OCI-LY7 (cell line): Measurements from ENCODE around the gene ITGA4. TPM values are rescaled to one million over a fixed set of nuclear protein-coding genes. Genes with fewer than 3 reads are reported as not detected.

Experiments
- BruUV-seq: library from RNA; stranded (reverse); fragments of 400-500 nt; replicated peaks from 2 replicates; lab custom pipeline; 2021; lab: Mats Ljungman, UMichigan
- CTCF ChIA-PET: fragments of 300-600 bp; sonication (Branson Sonifier 250); formaldehyde crosslinking; loops from one replicate; lab custom pipeline; 2022; ENCODE audit warnings: antibody characterized with exemption; ENCODE audit not compliant: unreplicated experiment; lab: Charles Lee
- POLR2A ChIA-PET: fragments of 300-600 bp; sonication (Branson Sonifier 250); formaldehyde crosslinking; loops from one replicate; lab custom pipeline; 2022; ENCODE audit warnings: antibody characterized with exemption; lab: Charles Lee
- DNase-seq: peaks from one replicate; pipeline ENCODE4 v3.0.0-alpha.2; 2015; ENCODE audit warnings: low spot score
- H2AFZ ChIP-seq: fragments of 200-600 bp; sonication (generic), shearing (Covaris generic); 2 replicates; pipeline ENCODE4 v1.6.1; 2014; ENCODE audit warnings: mild to moderate bottlenecking, antibody characterized with exemption, low read length, moderate library complexity
- H3K27ac ChIP-seq: fragments of 200-600 bp; sonication (generic); 2 replicates; pipeline ENCODE4 v1.5.1; 2014; ENCODE audit warnings: mixed run types, low read depth, mild to moderate bottlenecking, moderate library complexity, low read length, inconsistent platforms; ENCODE audit not compliant: poor library complexity, severe bottlenecking
- H3K36me3 ChIP-seq: fragments of 200-600 bp; sonication (generic); 2 replicates; pipeline ENCODE4 v1.6.1; 2014; ENCODE audit warnings: mild to moderate bottlenecking, antibody characterized with exemption, low read length, moderate library complexity, mixed read lengths; ENCODE audit not compliant: insufficient read depth
- H3K4me1 ChIP-seq: fragments of 200-600 bp; sonication (generic); 2 replicates; pipeline ENCODE4 v1.5.1; 2014; ENCODE audit warnings: mild to moderate bottlenecking, low read length; ENCODE audit not compliant: insufficient read depth, poor library complexity, severe bottlenecking
- H3K4me2 ChIP-seq: fragments of 200-600 bp; sonication (generic); 2 replicates; pipeline ENCODE4 v1.6.1; 2014; ENCODE audit warnings: mild to moderate bottlenecking, low read length
- H3K4me3 ChIP-seq: fragments of 200-600 bp; sonication (generic); 2 replicates; pipeline ENCODE4 v1.5.1; 2014; ENCODE audit warnings: mild to moderate bottlenecking, low read depth, low read length; ENCODE audit not compliant: poor library complexity, severe bottlenecking
- H3K79me2 ChIP-seq: fragments of 200-600 bp; sonication (generic); 2 replicates; pipeline ENCODE4 v1.6.1; 2016; ENCODE audit warnings: low read depth, mild to moderate bottlenecking, low read length, moderate library complexity, mixed read lengths; ENCODE audit not compliant: insufficient read depth
- H3K9me2 ChIP-seq: fragments of 200-600 bp; sonication (generic); 2 replicates; pipeline ENCODE4 v1.6.1; 2016; ENCODE audit warnings: mild to moderate bottlenecking, low read length, mixed read lengths; ENCODE audit not compliant: insufficient read depth
- H3K9me3 ChIP-seq: fragments of 200-600 bp; sonication (generic); 2 replicates; pipeline ENCODE4 v1.6.1; 2014; ENCODE audit warnings: mild to moderate bottlenecking, mixed run types, low read length, mixed read lengths
- H4K20me1 ChIP-seq: fragments of 200-600 bp; sonication (generic); 2 replicates; pipeline ENCODE4 v1.6.1; 2014; ENCODE audit warnings: mild to moderate bottlenecking, antibody characterized with exemption, low read length, moderate library complexity, mixed read lengths; ENCODE audit not compliant: insufficient read depth
- EZH2phosphoT487 ChIP-seq: fragments of 200-600 bp; sonication (generic); IDR thresholded peaks from 2 replicates; pipeline ENCODE4 v1.6.1; 2018; ENCODE audit warnings: low read depth, borderline replicate concordance, mild to moderate bottlenecking, mixed run types, antibody characterized with exemption, low read length, moderate library complexity, mixed read lengths
- intact Hi-C: fragments of 100-400 bp; cut with micrococcal nuclease; formaldehyde crosslinking; loops from one replicate; pipeline ENCODE4 v1.10.0; 2022; ENCODE audit not compliant: unreplicated experiment
- total RNA-seq, 2 experiments: library from RNA; depleted of rRNA in 1 of 2; stranded (reverse); fragments of >200 nt in 1 of 2; shearing (Covaris generic) in 1 of 2; gene quantifications; 2 replicates each; pipeline ENCODE4 v1.2.3, GENCODE V29; 2014 to 2022
- TF ChIP-seq, protein P1 (sequence below): fragments of 200-600 bp; sonication (generic); conservative IDR thresholded peaks from 2 replicates; pipeline ENCODE4 v1.5.1; 2014; ENCODE audit warnings: mild to moderate bottlenecking, antibody characterized with exemption, low read length, moderate library complexity, mixed read lengths

ITGA4 gene
- total RNA-seq, 2 experiments from 2014 or later = 53.5 to 55.1 TPM

- POLR2A ChIA-PET = interaction anchor here (0.5 to 1.7 kb wide), 2 partner anchors 18 to 389 kb away, joined by 4 to 8 read pairs; no protein-coding TSS in a partner anchor
- intact Hi-C loops = no loop called here
- H4K20me1 ChIP-seq = no peaks in the 10 kb centered on the region
- H3K9me2 ChIP-seq = no peaks in the 10 kb centered on the region
- no peaks in the 10 kb centered on the region for H3K79me2 ChIP-seq
- DNase-seq = no peak
- no peak for TF ChIP-seq EZH2phosphoT487
- TF ChIP-seq, protein P1, sequence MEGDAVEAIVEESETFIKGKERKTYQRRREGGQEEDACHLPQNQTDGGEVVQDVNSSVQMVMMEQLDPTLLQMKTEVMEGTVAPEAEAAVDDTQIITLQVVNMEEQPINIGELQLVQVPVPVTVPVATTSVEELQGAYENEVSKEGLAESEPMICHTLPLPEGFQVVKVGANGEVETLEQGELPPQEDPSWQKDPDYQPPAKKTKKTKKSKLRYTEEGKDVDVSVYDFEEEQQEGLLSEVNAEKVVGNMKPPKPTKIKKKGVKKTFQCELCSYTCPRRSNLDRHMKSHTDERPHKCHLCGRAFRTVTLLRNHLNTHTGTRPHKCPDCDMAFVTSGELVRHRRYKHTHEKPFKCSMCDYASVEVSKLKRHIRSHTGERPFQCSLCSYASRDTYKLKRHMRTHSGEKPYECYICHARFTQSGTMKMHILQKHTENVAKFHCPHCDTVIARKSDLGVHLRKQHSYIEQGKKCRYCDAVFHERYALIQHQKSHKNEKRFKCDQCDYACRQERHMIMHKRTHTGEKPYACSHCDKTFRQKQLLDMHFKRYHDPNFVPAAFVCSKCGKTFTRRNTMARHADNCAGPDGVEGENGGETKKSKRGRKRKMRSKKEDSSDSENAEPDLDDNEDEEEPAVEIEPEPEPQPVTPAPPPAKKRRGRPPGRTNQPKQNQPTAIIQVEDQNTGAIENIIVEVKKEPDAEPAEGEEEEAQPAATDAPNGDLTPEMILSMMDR = no peak
- H3K4me2 ChIP-seq = no peak overlapping the region
- CTCF ChIA-PET = no interaction called here
- H3K36me3 ChIP-seq = no peaks in the 10 kb centered on the region
- no peak overlapping the region for H2AFZ ChIP-seq
- H3K4me1 ChIP-seq = no peaks in the 10 kb centered on the region
- no peaks in the 10 kb centered on the region for H3K9me3 ChIP-seq
- H3K27ac ChIP-seq = no peak overlapping the region
- no peak overlapping the region for H3K4me3 ChIP-seq
- no TSS peak for BruUV-seq
Observed at GRCh38 chr2:181566334-181567032, 109.3 kb downstream of the ITGA4 start.

GRCh38 chr2:181570059-181570458, 112.9 kb downstream of the ITGA4 start:
- H3K4me1 ChIP-seq = no peaks in the 10 kb centered on the region
- no peaks in the 10 kb centered on the region for H3K9me2 ChIP-seq
- POLR2A ChIA-PET = no interaction called here
- CTCF ChIA-PET = no interaction called here
- H3K9me3 ChIP-seq = no peaks in the 10 kb centered on the region
- no peaks in the 10 kb centered on the region for H4K20me1 ChIP-seq
- DNase-seq = no peak
- H3K79me2 ChIP-seq = no peaks in the 10 kb centered on the region
- no peak overlapping the region for H3K4me3 ChIP-seq
- H2AFZ ChIP-seq = no peak overlapping the region
- no peak for TF ChIP-seq EZH2phosphoT487
- TF ChIP-seq, protein P1 = no peak
- intact Hi-C loops = loop anchor here (5.0 kb wide), 1 partner anchor 268 kb away; no protein-coding TSS in a partner anchor
- H3K36me3 ChIP-seq = no peaks in the 10 kb centered on the region
- no TSS peak for BruUV-seq
- no peak overlapping the region for H3K27ac ChIP-seq
- H3K4me2 ChIP-seq = no peak overlapping the region
